ENCODE measurements around the gene ARHGAP24.

DNA sequence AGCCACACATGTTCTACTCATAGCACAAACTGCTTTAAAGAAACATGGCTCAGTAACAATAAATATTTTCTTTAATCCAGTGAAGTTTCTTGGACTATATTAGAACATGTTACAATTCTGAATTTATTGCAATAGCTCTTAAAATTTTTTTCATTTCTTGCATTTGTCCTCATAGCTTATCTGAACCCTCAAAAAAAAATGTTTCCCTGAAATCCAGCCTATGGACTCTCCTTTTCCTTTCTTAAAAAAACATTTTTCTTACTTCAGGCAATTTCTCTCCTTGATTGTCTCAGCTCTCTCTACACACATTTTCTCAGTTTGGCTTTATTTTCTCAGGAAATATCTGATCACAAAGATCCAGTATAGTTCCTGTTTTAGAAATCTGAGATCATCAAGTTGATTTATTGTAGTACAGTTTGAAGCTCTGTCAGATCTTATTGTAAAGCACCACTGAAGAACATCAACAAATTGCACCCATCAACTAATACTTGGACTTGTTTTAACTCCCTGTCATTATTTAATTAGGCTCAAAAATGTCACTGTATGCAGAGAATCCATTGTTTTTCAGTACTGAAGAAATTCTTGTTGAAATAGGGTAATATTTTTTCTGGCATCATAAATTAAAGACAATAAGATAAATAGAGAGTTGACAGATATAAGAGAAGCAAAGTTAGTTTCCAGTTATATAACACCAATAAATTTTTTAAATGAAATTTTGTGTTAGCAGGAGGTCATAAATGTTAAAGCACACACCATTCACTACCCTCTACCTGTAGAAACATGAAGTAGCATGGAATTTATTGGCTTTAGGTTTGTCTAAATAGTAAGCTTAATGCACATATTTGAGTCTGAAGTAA lies 317.7 kb downstream of the ARHGAP24 start:
- TF ChIP-seq, protein P1, sequence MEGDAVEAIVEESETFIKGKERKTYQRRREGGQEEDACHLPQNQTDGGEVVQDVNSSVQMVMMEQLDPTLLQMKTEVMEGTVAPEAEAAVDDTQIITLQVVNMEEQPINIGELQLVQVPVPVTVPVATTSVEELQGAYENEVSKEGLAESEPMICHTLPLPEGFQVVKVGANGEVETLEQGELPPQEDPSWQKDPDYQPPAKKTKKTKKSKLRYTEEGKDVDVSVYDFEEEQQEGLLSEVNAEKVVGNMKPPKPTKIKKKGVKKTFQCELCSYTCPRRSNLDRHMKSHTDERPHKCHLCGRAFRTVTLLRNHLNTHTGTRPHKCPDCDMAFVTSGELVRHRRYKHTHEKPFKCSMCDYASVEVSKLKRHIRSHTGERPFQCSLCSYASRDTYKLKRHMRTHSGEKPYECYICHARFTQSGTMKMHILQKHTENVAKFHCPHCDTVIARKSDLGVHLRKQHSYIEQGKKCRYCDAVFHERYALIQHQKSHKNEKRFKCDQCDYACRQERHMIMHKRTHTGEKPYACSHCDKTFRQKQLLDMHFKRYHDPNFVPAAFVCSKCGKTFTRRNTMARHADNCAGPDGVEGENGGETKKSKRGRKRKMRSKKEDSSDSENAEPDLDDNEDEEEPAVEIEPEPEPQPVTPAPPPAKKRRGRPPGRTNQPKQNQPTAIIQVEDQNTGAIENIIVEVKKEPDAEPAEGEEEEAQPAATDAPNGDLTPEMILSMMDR (IDR thresholded peaks at IDR 0.05), result no peak
- TF ChIP-seq POLR2A (IDR thresholded peaks at IDR 0.05), result no peak
